GM18526 (cell line): Measurements from ENCODE around the gene ZNF48.
A peak's percentile ranks its signal among the peaks of the same experiment; 100 is the strongest.

ENCODE experiments used
- POLR2A ChIP-seq: IDR thresholded peaks from 3 replicates; pipeline ENCODE4 v1.6.1; 2011; ENCODE audit not compliant: insufficient read length; ENCODE audit errors: extremely low read depth

ZNF48 gene

DNA sequence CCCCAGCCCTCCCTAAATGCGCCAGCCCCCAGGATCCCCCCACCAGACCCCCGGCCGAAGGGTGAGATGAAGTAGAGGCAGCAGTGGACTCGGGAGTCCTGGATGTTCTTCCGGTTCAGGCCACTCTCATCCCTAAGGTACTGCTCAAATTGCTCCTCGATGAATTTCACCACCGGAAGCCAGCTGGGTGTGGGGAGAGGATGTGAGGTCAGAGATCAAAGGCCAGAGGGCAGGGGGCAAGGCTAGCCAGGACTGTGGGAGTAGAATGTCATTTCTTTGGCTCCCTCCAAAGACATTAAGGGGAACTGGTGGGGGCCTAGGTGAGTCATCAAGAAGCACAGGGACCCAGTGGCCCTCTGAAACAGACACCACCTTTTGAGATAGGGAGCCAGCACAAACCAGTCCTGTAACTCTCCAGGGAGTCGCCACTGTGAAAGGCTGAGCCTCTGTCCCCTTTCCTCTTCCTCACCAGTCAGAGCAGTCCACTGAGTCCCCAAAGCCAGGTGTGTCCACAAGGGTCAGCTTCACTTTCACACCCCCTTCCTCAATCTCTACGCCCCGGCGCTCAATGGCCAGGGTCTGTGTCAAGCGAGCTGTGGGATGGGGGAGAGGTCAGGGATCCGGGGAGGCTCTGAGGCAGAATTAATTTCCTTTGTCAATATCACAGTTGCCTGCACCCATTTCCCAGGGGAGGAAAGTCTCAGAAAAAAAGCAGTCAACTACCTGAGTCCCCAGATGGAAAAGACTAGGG lies 13.8 kb upstream of the ZNF48 start:
- TF ChIP-seq POLR2A, result no peak

DNA sequence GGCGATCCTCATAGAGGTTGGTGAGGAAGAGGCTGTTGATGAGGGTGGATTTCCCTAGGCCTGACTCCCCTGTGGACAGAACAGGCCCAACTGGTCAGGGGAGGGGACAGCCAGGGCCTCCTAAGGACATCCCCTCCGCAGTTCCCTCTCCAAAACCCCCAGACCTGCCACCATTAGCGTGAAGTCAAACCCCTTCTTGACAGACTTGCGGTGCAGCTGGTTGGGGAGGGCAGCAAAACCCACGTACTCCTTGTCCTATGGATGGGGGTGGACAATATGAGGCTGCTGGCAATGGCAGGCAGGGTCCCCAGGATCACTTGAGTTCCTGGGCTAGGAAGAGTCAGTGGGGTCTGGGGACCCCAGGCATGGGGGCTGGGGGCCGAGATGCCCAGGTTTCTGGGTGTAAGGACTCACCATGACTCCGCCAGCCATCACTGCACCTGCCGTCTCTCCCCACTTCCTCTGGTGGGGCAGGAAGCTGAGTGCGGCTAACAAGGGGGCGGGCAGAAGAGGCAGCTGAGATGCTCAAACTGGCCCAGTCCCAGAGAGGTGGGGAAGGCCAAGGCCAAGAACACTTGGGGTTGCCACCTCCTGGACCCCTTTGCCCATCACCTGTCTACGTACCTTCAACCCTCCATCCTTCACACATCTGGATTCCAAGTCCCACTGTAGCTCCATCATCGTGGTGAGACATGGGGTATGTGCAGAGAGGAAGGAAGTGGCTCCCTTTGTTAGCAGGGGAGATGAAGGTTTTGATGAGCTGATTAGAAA lies 12.9 kb upstream of the ZNF48 start, which contains the start of gene SEPTIN1:
Gene SEPTIN1, minus strand, starts transcription at position 451 of the 771 bp plus-strand sequence. Its CDS starts 19 bp downstream, at position 432.
- TF ChIP-seq POLR2A, result peak; percentile 84

DNA sequence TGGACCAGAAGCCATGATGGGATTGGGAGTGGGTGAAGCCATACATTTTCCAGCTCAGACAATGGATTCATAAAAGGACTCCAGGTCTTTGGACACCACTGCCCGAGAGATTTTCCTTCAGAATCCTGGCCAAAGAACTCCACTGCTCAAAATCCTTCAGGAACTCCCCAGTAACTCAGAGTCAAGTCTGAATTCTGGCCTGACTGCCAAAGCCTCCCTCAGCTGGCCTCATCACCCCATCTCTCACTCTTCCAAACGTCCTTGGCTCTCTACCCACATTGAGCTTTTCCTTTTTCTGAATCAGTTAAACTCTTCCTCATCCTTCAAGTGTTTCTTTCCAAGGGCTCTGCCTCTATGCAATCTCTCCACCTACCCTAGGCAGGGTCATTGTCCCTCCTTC lies 11.7 kb upstream of the ZNF48 start:
- no peak for TF ChIP-seq POLR2A

DNA sequence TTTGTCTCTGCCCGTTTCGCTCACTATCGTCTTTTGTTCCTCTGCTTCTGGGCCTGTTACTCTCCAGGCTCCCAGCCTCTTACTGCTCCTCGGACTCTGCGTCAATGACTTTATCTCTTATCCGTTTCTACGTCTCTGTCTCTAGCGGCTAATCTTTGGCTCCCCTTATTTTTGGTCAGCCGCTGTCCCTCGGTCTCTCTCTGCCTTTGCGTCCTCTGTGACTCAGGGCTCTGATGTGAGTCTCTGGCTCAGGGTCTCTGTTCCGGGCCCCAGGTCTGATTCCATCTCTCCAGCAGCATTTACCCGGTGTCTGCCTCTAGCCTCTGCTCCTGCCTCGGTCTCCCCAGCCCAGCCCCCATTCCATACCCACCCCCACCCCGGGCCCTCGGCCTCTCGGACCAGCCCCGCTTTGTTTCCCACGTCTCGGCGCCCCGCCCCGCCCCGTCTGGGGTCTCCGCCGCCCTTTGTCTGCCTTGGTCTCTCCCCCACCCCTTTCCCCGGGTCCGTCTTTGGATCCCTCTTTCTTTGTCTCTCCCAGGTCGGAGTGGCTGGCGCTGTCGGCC lies 547 bp upstream of the ZNF48 start:
- no peak for TF ChIP-seq POLR2A

DNA sequence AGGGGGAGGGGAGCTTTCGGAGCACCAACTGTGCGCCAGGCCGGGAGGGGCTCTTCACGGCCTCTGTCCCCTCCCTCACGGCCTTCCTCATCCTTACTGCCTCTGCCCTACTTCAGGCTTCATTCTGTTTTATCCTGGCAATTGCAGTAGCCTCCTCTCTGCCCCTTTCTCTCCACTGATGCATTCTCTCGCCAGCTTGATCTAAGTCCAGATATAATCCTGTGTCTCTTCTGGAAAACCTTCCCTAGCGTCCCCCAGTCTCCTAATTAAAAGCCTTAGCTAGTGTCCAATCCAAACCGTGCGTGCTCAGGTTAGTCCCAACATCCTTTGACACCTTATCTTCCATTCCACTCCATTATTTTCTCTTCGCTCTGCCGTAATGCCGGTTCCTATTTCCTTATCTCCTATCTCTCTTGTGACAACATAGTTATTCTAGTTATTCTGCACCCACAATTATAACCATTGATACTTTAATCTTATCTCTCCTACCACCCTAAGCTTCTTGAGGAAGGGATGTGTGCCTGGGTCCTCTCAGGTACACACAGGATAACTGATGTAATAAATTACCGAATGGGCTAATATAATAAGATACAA lies 869 bp downstream of the ZNF48 start:
- TF ChIP-seq POLR2A, result no peak

DNA sequence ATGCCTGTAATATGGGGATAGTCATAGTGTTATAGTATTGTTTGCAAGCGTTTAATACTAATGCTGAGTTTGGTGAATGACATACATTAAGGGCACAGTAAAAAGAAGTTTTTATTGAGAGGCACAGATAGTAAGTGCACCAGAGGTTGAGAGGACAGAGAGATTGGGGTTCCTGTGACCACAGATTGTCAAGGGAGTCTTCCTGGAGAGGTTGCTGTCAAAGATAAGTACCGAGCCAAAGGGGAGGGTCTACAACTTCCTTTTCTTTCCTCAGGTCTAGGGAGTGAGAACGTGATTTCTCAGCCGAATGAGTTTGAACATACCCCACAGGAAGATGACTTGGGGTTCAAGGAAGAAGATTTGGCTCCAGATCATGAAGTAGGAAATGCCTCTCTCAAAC lies 1.8 kb downstream of the ZNF48 start:
- no peak for TF ChIP-seq POLR2A

DNA sequence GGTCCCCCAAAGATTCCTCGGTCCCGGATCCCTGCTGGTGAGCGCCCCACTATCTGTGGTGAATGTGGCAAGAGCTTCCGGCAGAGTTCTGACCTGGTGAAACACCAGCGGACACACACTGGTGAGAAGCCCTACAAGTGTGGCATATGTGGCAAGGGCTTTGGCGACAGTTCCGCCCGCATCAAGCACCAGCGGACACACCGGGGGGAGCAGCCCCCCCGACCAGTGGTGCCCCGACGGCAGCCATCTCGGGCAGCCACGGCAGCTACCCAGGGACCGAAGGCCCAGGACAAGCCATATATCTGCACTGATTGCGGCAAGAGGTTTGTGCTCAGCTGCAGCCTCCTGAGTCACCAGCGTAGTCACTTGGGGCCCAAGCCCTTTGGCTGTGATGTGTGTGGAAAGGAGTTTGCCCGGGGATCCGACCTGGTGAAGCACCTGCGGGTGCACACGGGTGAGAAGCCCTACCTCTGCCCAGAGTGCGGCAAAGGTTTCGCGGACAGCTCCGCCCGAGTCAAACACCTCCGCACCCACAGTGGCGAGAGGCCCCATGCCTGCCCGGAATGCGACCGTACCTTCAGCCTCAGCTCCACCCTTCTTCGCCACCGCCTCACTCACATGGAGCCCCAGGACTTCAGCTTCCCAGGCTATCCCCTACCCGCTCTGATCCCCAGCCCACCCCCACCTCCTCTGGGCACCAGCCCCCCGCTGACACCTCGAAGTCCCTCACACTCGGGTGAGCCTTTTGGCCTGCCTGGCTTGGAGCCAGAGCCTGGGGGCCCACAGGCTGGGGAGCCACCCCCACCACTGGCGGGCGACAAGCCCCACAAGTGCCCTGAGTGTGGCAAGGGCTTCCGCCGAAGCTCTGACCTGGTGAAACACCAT lies 2.8 kb downstream of the ZNF48 start:
- no peak for TF ChIP-seq POLR2A

DNA sequence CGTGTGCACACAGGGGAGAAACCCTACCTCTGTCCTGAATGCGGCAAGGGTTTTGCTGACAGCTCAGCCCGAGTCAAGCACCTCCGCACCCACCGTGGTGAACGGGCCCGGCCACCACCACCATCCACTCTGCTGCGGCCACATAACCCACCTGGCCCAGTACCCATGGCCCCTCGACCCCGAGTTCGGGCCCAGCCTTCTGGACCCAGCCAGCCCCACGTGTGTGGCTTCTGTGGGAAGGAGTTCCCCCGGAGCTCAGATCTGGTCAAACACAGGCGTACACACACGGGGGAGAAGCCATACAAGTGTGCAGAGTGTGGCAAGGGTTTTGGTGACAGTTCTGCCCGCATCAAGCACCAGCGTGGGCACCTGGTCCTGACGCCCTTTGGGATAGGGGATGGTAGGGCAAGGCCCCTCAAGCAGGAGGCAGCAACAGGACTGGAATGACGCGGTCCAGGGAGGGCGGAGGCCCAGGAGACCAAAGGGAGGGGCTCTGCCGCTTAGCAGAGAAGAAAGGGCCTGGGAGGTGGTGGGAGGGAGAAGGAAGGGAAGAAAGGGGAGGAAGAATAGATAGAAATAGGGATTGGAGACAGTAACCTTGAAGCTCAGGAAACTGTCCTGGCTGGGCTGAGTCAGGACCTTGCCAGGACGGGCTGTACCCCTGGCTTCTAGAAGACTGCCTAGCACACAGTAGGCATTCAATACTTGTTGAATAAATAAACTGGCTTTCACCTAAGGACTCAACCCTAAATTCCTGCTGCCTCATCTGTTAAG lies 3.6 kb downstream of the ZNF48 start:
- no peak for TF ChIP-seq POLR2A

DNA sequence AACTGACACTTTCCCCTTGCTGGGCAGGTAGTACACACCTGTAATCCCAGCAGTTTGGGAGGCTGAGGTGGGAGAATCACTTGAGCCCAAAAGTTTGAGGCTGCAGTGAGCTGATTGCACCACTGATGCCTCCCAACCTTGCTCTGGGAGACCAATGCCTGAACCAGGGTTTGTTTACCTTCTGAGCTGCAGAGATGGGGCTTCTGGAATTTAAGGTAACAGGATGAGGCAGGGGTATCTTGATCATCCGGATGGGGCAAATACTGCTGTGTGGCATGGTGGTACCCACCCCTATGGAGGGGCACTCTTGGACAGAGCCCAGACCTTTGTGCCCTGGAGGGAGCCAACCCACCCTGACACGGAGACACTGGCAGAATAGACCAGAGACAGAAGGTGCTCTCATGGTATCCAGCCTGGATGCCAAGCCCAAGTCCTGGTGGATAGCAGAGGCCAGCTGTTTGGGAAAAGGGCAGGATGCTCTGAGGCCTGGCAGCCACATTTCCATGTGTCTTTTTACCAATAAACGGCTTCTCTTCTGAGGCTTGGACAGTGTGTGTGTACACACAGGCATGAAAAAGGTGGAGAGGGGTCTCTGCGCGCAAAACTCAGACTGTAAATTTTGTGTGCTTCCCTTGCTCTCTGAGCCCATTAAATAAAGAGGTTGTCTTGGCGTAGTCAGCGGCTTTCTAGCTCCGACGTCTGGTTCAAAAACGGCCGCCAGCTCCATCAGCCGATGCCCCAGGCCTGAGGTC lies 4.4 kb downstream of the ZNF48 start:
- no peak for TF ChIP-seq POLR2A

DNA sequence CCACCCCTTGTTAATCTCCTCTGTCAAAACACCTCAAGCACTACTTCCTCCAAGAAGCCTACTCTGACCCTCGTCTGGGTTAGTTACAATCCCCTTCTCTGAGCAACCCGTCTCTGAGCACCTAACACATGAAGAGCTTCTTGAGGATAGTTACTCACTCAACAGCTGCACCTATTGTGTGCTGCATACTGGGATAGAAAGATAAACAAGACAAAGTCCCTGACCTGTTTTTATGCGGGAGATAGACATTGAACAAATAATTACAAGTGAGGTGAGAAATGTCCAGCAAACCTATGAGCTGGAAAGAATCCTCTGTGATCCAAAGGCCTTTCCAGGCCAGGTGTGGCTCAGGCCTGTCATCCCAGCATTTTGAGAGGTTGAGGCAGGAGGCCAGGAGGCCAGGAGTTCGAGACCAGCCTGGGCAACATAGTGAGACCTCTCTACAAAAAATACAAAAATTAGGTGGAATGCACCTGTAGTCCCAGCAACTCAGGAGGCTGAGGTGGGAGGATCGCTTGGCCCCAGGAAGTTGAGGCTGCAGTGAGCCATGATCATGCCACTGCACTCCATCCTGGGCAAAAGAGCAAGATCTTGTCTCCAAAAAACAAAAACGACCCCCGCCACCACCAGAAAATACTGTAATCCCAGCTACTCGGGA lies 6.7 kb downstream of the ZNF48 start:
- no peak for TF ChIP-seq POLR2A

DNA sequence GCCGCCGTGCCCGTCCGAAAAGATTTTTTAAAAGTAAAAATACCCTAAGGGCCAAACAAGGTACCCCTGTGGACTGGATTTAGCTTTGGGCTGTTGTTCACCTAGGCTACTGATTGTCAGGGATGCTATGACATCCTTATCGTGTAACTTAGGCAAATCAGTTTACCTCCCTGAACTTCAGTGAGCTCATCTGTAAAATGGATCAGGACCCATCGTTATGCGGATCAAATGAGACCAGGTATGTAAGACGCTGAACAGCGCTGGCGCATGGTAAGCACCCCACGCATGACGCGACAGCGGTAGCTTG lies 11.5 kb downstream of the ZNF48 start:
- TF ChIP-seq POLR2A, result no peak

DNA sequence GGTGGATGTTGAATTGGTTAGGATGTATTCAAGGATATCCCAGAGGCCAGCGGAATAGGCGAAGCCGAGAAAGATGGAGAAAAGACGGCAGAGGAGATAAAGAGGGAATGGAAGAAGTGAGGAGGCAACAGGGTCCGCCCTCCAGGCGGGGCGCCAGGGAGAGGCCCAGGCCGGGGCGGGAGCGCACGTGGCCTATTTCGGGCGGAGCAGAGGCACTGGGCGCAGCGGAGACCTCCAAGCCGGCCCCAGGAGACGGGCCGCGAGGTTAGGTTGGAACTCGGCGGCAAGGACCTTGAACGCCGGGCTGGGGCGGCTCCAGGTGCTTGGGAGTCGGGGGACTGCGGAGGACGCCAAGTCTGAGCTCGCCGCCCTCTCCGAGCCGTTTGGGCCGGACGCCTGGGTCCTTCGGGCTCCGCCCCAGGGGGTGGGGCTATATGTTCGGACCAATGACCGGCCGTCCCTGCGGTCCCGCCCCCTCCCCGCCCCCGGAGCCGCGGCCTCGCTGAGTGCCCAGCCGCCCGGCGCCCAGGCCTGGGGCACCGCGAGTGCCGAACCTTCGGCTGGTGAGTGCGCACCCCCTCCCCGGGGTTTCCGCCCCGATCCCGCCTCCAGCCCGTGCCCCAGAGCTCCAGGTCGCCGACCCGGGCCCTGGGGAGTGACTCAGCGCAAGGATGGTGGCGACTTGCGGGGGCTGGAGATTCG lies 12.0 kb downstream of the ZNF48 start, which contains the start of gene ZNF771:
Gene ZNF771, plus strand, starts transcription at position 505 of the 702 bp plus-strand sequence. CDS start 448 bp downstream, outside the sequence.
- peak; percentile 60 for TF ChIP-seq POLR2A
